ENCODE measurements around the gene POC1B. TPM values are rescaled to one million over a fixed set of nuclear protein-coding genes. Genes with fewer than 3 reads are reported as not detected.

POC1B gene
- total RNA-seq, 1 donor, result 19.3 TPM

DNA sequence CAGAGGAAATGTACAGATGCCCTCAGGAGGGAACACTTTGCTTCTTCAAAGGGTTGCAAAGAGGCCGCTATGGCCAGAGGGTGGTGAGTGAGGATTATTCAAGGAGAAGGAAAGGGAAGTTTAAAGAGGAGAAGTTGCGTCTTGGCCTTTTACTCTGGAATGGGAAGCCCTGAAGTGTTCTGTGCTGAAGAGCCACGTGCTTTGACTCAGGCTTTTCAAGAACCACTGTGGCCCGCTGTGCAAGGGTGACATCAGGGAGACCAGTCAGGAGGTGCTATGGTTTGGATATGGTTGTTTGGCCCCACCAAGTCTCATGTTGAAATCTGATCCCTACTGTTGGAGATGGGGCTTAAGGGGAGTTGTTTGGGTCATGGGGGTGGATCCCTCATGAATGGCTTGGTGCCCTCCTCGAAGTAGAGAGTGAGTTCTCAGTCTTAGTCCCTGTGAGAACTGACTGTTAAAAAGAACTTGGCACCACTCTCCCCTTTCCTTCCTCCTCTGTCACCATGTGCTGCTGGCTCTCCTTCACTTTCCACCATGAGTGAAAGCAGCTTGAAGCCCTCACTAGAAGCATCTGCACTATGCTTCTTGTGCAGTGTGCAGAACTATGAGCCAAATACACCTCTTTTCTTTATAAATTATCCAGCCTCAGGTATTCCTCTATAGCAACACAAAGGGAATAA, 107.5 kb downstream of the POC1B start:
- DNase-seq (ENCODE audit: low read depth), result no peak
- TF ChIP-seq, protein P1, sequence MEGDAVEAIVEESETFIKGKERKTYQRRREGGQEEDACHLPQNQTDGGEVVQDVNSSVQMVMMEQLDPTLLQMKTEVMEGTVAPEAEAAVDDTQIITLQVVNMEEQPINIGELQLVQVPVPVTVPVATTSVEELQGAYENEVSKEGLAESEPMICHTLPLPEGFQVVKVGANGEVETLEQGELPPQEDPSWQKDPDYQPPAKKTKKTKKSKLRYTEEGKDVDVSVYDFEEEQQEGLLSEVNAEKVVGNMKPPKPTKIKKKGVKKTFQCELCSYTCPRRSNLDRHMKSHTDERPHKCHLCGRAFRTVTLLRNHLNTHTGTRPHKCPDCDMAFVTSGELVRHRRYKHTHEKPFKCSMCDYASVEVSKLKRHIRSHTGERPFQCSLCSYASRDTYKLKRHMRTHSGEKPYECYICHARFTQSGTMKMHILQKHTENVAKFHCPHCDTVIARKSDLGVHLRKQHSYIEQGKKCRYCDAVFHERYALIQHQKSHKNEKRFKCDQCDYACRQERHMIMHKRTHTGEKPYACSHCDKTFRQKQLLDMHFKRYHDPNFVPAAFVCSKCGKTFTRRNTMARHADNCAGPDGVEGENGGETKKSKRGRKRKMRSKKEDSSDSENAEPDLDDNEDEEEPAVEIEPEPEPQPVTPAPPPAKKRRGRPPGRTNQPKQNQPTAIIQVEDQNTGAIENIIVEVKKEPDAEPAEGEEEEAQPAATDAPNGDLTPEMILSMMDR (IDR thresholded peaks at IDR 0.05; ENCODE audit: insufficient read depth, low read length), result no peak
- H3K4me3 ChIP-seq (ENCODE audit: low read depth, low read length), result no peak overlapping the region

DNA sequence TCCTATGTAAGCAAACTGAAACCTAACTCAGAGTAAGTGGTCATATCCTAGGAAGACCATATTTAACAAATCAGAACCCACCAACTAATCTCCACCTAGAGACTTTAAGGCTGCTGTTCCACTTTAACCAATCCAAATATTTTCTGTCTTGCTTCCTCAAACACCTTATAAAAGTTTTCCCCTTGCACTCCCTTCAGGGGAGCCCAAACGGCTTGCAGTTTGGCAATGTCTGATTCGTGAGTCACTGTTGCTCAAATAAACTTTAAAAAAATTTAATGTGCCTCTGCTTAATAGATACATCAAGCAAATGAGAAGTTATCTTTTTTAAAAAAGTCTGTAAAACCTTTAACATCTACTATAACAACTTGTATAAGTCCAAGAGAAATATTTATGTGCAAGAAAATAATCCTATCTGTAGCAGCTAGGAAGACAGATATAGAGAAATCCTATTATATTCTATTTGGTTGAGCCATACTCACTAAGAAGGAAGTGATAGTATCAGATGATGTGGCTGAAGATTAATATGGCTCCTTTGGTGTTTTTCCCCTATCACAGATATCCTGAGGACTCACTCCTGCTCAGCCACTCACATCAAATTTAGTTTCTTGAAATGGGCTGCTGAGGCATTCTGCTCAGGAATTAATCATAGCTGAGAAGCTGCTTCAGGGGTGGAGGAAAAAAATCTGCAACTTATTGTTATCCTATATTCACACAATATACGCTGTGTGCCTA, 108.4 kb downstream of the POC1B start:
- H3K4me3 ChIP-seq (ENCODE audit: low read depth, low read length), result no peak overlapping the region
- peak; percentile 52 for DNase-seq (ENCODE audit: low read depth)
- TF ChIP-seq, protein P1 (IDR thresholded peaks at IDR 0.05; ENCODE audit: insufficient read depth, low read length), result no peak

DNA sequence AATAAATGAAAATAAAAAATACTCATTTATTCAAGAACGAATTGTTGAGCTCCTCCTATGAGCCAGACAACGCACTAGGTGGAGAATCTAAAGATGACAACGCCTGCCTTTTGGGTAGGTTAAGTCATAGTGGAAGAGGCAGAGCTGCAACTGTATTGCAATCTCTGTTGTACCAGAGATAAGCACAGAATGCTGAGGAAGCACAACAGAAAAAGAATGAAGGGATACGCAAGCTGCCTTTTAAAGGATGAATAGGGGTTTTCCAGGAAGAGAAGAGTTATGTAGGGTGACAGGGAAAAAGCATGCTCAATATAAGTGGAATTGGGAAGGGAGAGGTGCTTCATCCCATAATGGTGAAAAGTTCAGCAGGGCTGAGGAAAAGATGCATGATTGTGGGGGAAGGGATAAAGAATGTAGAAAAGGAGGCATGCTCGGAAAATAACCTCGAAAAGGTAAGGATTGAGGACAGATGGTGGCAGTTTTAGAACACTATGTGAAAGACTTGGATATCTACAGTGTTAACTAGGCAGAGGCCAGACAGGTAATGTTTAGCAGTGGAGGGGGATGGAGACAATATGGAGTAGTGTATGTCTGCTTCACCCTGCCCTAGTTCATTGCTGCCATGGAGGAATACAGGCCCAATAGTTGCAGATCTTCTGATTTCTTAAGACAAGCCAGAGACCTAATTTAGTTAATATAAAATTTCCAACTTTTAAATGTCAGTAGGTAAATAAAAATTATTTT, 109.6 kb downstream of the POC1B start:
- no peak overlapping the region for H3K4me3 ChIP-seq (ENCODE audit: low read depth, low read length)
- TF ChIP-seq, protein P1 (IDR thresholded peaks at IDR 0.05; ENCODE audit: insufficient read depth, low read length), result no peak

DNA sequence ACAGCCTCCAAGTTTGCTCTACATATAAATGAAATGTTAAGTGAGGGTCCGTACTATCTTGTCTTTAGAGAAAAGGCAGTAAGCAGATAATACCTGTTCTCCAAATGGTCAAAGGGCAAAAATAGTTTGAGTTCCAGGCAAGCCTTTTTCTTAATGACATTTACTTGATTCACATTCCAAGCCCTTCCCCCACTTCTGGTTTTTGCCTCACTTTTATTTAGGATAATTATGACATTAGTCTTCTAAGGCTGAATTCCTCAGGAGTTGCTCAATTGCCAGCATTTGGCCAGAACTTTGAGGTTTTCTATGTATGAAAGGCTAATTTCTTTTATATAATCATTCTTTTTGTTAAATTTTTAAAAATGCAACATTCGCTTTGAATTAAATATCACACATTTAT, 111.0 kb downstream of the POC1B start:
- peak; percentile 58 for DNase-seq (ENCODE audit: low read depth)
- TF ChIP-seq, protein P1 (IDR thresholded peaks at IDR 0.05; ENCODE audit: insufficient read depth, low read length), result no peak
- H3K4me3 ChIP-seq (ENCODE audit: low read depth, low read length), result no peak overlapping the region

More for the DNA sequence above, 109.6 kb downstream of the POC1B start:
- DNase-seq (ENCODE audit: low read depth), result no peak

DNA sequence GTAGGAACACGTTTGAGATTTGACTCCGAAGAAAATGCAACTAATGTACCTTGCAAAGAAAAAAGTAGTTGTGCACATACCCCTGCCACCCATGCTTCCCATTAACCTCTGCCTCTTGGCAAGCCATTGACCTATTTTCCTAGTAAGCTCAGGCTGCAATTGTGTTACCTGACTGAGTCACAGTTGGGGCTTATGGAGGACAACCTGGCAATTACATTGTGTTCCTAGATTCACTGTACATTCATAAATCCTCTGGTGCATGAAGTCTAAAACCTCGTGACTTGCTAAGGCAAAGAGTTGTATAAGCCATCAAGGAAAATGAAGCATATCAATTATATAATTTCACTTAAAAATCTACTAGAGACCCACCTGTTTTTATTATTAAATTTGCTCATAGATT, 111.5 kb downstream of the POC1B start:
- DNase-seq (ENCODE audit: low read depth), result no peak
- H3K4me3 ChIP-seq (ENCODE audit: low read depth, low read length), result no peak overlapping the region
- TF ChIP-seq, protein P1 (IDR thresholded peaks at IDR 0.05; ENCODE audit: insufficient read depth, low read length), result no peak

DNA sequence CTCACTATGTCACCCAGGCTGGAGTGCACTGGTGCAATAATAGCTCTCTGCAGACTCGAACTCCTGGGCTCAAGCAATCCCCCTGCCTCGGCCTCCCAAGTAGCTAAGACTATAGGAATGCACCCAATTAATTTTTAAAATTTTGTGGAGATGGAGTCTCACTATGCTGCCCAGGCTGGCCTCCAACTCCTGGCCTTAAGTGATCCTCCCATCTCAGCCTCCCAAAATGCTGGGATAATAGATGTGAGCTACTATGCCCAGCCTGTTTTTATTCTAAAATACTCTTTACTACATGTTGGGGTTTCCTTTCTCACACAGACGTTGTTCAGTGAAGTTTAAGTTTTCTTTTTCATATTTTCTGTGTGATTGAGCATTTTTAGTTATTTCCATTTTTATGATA, 112.6 kb downstream of the POC1B start:
- TF ChIP-seq, protein P1 (IDR thresholded peaks at IDR 0.05; ENCODE audit: insufficient read depth, low read length), result no peak
- DNase-seq (ENCODE audit: low read depth), result no peak
- H3K4me3 ChIP-seq (ENCODE audit: low read depth, low read length), result no peak overlapping the region

All from fibroblast of the aortic adventitia (primary cell).